ENCODE results near the gene PBRM1. TPM values are rescaled to one million over a fixed set of nuclear protein-coding genes. Genes with fewer than 3 reads are reported as not detected.

The PBRM1 gene
- total and polyA plus RNA-seq, 2 donors (not counting 1 experiment from before 2014, with no cell fraction given) = 16.8 to 85.9 TPM

- intact Hi-C loops (cut with micrococcal nuclease) = no loop called here
- Mint-ChIP-seq H3K9me3 (ENCODE audit: insufficient read depth) (no peaks in the 10 kb centered on the region), H3K4me3 (no peak overlapping the region), H3K4me1 (no peaks in the 10 kb centered on the region), H3K27ac (no peak overlapping the region), H3K27me3 (no peaks in the 10 kb centered on the region)
- ATAC-seq (ENCODE audit: low read depth) (no peak), DNase-seq (no peak)
- CTCF ChIA-PET = interaction anchor here (0.5 to 0.6 kb wide), 2 partner anchors 29 to 31 kb away, joined by 3 to 4 read pairs; no protein-coding TSS in a partner anchor
- POLR2A ChIA-PET = no interaction called here
- no peak for TF ChIP-seq EZH2 (IDR thresholded peaks at IDR 0.05; ENCODE audit: borderline replicate concordance, insufficient read depth, low read depth, low read length, poor library complexity, severe bottlenecking)
- no peak for TF ChIP-seq CTCF (IDR thresholded peaks at IDR 0.05)
- Histone ChIP-seq H3K27me3 (replicated peaks in 1 of 4; ENCODE audit: control extremely low read depth in 1 of 4, control insufficient read depth in 3 of 4, insufficient read depth in 4 of 4, low read length in 3 of 4) (no peaks in the 10 kb centered on the region), H3K36me3 (replicated peaks in 1 of 2; ENCODE audit: control extremely low read depth in 1 of 2, control insufficient read depth in 1 of 2, extremely low read depth in 1 of 2, insufficient read depth in 2 of 2, low read length in 1 of 2) (peaks cover 8 to 32% of the 10 kb centered on the region in 2 experiments), H3K4me1 (ENCODE audit: control insufficient read depth in 2 of 2, insufficient read depth in 2 of 2, low read length in 2 of 2) (no peaks in the 10 kb centered on the region), H3K79me2 (ENCODE audit: control insufficient read depth, insufficient read depth, low read length) (no peaks in the 10 kb centered on the region), H2AFZ (ENCODE audit: insufficient read depth, low read depth, low read length, poor library complexity, severe bottlenecking) (no peak overlapping the region), H4K20me1 (ENCODE audit: control insufficient read depth, insufficient read depth, low read length, poor library complexity, severe bottlenecking) (no peaks in the 10 kb centered on the region), H3K9me3 (ENCODE audit: control extremely low read depth in 1 of 3, control insufficient read depth in 2 of 3, insufficient read depth in 1 of 3, low read length in 2 of 3) (peaks cover 0 to 20% (median 16%) of the 10 kb centered on the region in 3 donors), H3K27ac (ENCODE audit: low read length in 2 of 2) (no peak overlapping the region), H3K9ac (ENCODE audit: low read length) (no peak overlapping the region), H3K4me2 (replicated peaks; ENCODE audit: low read depth, low read length, poor library complexity, severe bottlenecking) (no peak overlapping the region), H3K4me3 (ENCODE audit: control extremely low read depth in 1 of 5, extremely low read depth in 1 of 5, insufficient read depth in 1 of 5, low read depth in 2 of 5, low read length in 4 of 5) (no peak overlapping the region)
- 100% methylated on average over 1 of the region's 4 CpGs for WGBS (ENCODE audit: insufficient coverage)
Observed at GRCh38 chr3:52596658-52597265, 89.0 kb downstream of the PBRM1 start.

GRCh38 chr3:52593103-52593502 lies 92.6 kb downstream of the PBRM1 start:
- Histone ChIP-seq H3K4me2 (replicated peaks; ENCODE audit: low read depth, low read length, poor library complexity, severe bottlenecking) (no peak overlapping the region), H3K27ac (ENCODE audit: low read length in 2 of 2) (no peak overlapping the region), H3K79me2 (ENCODE audit: control insufficient read depth, insufficient read depth, low read length) (no peaks in the 10 kb centered on the region), H2AFZ (ENCODE audit: insufficient read depth, low read depth, low read length, poor library complexity, severe bottlenecking) (no peak overlapping the region), H3K9me3 (ENCODE audit: control extremely low read depth in 1 of 3, control insufficient read depth in 2 of 3, insufficient read depth in 1 of 3, low read length in 2 of 3) (no peaks in the 10 kb centered on the region), H3K27me3 (replicated peaks in 1 of 4; ENCODE audit: control extremely low read depth in 1 of 4, control insufficient read depth in 3 of 4, insufficient read depth in 4 of 4, low read length in 3 of 4) (no peaks in the 10 kb centered on the region), H3K36me3 (replicated peaks in 1 of 2; ENCODE audit: control extremely low read depth in 1 of 2, control insufficient read depth in 1 of 2, extremely low read depth in 1 of 2, insufficient read depth in 2 of 2, low read length in 1 of 2) (peaks cover 4 to 11% of the 10 kb centered on the region in 2 experiments), H3K9ac (ENCODE audit: low read length) (no peak overlapping the region), H4K20me1 (ENCODE audit: control insufficient read depth, insufficient read depth, low read length, poor library complexity, severe bottlenecking) (no peaks in the 10 kb centered on the region), H3K4me3 (ENCODE audit: control extremely low read depth in 1 of 5, extremely low read depth in 1 of 5, insufficient read depth in 1 of 5, low read depth in 2 of 5, low read length in 4 of 5) (no peak overlapping the region), H3K4me1 (ENCODE audit: control insufficient read depth in 2 of 2, insufficient read depth in 2 of 2, low read length in 2 of 2) (no peaks in the 10 kb centered on the region)
- POLR2A ChIA-PET = no interaction called here
- Mint-ChIP-seq H3K4me1 (no peaks in the 10 kb centered on the region), H3K4me3 (no peak overlapping the region), H3K27me3 (no peaks in the 10 kb centered on the region), H3K27ac (no peak overlapping the region), H3K9me3 (ENCODE audit: insufficient read depth) (no peaks in the 10 kb centered on the region)
- ATAC-seq (ENCODE audit: low read depth) (no peak), DNase-seq (no peak)
- CTCF ChIA-PET = no interaction called here
- TF ChIP-seq CTCF (IDR thresholded peaks at IDR 0.05) (no peak), EZH2 (IDR thresholded peaks at IDR 0.05; ENCODE audit: borderline replicate concordance, insufficient read depth, low read depth, low read length, poor library complexity, severe bottlenecking) (no peak)
- intact Hi-C loops (cut with micrococcal nuclease) = no loop called here
- WGBS (ENCODE audit: insufficient coverage) = no CpG with 5 or more reads among the region's 1 CpG
